NCI-H82 treated with DMSO at 0.1 percent for 48 hours (cell line): ENCODE results near the gene INSYN2B.

Experiments
- DNase-seq: peaks from one replicate; lab custom pipeline; 2025; ENCODE audit not compliant: unreplicated experiment; lab: John Stamatoyannopoulos, UW

Gene INSYN2B

DNA sequence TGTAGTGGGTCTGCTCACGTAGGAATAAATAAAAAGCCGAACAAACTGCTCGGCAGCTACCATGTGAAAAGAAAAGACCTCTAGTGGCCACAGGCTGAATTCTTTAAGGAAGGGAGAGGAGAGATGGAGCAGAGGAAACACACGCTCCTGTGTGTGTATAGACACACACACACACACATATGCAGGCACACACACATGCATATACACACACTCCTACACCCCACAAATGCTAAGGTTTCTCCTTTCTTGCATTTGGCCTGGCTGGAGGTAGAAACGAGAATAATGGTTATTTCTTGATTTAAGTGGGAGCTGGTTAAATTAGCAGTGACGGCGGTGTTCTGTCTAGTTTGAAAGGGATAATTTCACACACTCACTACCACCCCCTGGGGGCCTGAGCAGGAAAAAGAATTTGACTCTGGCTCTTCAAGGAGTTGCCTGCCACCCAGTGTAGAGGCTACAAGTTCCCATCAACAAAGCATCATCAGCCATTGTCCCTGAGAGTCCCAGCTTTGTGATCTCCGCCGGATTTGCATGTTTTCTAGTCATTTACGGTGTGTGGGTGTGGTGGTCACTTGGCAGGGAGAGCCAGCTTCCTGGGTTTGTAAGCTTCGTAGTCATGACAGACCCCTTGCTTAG lies at the start of gene INSYN2B:
Gene INSYN2B (minus strand): TSS at position 78 of the 636 bp plus-strand sequence. CDS start 96,597 bp downstream, outside the sequence.
- DNase-seq = peak; percentile 63

DNA sequence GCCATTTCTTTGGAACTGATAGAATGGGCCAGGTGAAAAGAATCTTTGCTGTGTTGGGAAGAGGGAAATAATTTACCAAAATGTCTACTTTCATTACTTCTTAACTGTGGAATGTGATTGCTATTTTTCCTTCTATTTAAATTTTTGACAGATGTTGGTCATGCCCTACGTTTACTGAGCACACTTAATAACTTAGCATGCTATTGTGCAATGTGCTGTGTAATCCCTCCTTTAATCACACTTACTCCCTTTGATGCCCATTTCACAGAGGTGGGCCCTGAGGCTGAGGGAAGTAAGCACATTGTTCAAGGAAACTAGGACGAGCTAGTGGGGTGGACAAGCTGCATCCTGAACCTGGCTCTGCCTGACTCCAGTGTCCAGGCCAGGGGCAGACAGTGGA lies 47.8 kb upstream of the INSYN2B start:
- no peak for DNase-seq

DNA sequence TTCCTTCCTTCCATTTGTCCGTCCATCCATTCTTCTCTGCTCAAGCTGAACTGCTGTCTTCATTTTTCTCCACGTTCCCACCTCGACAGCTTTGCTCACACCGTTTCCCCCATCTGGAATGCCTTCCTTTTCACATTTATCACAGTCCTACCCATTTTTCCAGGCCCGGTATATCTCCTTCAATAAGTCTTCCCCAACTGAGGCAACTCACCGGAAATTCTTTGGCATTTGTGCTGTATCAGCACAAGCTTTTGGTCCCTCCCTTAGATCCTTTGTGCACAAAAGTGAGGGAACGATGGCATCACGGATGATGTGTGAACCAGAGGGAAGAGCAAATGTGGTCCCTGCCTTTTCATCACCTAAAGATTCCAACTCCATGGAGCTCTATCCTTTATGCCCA lies 45.6 kb upstream of the INSYN2B start:
- DNase-seq = no peak

DNA sequence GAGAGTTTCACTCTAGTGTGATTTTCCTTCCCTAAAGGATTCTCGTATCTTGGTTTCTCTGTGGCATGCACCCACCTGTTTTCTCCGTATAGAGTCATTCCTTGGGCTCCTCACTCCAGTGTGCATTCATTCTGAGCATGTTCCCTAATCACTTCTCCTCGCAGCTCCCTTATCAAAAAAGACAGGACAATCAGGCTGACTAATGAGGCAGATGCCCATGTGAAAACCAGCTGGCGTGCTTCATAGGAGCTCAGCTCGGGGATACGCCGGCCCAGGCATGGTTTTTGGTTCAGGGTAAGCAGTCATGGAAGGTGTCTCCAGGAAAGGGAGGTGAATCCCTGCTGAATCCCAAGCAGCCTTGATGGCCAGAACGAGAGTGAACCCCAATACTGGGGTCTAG lies 41.2 kb upstream of the INSYN2B start:
- no peak for DNase-seq

DNA sequence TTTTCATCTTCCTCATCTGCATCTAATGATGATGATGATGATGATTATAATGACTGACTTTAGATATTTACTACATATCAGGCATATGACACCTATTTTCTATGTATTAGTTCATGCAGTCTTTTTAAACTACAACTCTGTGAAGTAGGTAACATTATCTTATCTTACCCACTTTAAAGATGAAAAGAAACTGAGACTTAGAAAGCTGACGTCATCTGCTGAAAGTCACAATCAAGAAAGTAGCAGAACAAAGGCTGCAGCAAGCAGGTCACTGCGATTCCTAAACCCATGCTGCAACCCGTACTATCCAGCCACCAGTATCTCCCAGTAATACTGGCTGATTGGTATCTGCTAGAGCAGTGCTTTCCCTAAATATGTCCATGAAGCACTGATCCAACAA lies 40.1 kb upstream of the INSYN2B start:
- DNase-seq = no peak

DNA sequence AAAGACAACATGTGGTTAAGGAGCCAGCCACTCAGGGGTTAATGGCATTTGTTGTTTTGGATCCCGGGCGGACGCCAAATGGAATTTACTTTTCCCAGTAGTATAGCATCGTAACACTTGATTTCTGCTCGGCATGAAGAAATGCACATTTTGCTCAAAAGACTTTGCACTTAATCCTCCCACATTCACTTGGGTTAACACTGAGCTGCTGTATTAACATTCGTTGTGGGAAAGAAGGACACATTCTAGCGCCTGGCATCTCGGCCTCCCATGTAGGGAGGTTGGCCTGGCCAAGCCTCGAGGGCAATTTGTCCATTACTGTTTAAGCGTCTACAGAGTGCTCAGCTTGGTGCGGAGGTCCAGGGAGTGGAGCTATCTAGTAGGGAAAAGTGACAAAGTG lies 32.3 kb upstream of the INSYN2B start:
- DNase-seq = no peak

DNA sequence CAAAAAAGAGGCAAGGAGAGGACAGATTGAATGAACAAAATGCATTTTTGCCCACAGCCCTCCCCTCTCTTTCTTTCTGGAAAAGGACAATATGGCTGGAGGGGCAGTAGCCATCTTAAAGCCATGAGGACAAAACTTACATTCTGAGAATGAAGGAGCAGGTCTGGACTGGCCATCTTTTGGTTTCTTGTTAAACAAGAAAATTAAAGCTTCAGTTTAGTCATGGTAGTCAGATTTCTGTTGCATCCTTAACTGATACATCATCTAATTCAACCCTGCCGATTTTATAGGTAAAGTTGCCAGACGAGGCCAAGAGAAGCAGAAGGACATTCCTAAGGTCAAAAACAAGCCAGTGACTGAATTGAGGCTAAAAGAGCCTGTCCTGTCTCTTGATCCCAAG lies 31.5 kb upstream of the INSYN2B start:
- no peak for DNase-seq

DNA sequence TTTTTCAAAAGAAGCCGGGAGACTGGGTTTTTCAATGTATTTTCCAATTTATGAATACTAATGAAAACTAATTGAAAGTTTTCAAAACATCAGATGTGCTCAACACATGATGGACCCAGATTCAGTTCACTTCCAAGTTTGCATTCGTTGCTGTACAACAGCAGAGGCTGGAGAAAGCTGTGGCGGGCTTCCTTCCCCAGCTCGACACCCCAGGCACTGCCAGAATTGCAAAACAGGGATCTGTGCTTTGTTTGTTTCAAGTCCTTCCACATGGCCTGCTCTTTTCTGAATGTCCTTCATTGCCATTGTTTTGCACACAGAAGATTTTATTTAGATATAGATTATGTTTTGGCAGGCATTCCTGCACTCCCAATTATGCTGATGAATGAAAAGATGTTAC lies 30.3 kb upstream of the INSYN2B start:
- DNase-seq = no peak

DNA sequence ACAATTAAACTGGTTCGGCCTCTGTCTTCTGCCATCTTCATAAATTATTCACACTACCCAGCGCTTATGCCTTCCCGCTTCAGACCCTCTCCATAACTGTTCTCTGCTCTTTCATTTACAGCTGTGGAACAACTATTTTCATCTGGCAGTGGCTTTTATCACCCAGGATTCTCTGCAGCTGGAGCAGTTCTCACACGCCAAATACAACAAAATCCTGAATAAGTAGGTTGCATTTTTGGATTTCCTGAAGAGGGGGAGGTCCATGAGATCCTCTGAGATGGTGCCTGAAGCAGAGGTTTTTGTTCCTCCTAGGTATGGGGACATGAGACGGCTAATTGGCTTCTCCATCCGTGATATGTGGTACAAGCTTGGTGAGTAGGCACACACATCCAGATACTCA lies 28.1 kb upstream of the INSYN2B start:
- no peak for DNase-seq

DNA sequence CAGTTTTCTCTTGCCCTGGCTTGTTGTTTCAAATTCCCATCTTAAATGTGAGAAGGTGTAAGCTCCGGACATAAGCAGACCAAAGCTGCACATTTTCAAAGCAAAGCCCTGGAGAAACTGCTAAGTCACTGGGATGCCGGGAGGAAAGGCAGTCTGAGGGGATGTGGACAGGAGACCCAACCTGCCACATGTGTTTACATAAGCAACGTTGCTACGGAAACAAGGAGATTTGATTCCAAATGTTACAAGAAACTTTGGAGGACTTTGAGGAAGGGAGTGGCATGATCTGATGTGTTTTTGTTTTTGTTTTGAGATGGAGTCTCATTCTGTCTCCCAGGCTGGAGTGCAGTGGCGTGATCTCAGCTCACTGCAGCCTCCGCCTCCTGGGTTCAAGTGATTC lies 25.7 kb upstream of the INSYN2B start:
- no peak for DNase-seq

DNA sequence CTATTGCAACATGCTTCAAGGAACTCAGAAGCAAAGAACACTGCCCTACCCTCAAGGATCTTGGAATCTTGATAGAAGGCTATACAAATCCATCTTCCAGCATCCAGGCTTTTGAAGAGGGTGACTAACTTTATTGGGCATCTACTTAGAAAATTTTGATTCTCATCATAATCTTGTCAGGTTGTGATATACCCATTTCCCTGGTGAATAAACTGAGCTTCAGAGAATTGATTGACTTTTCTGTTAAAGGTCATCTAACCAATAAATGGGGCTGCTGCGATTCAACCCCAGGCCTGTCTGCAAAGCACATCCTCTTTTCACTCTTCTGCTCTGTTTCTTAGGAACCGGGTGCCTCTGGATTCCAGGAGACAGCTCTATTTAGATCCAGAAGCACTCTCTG lies 19.9 kb upstream of the INSYN2B start:
- DNase-seq = no peak

DNA sequence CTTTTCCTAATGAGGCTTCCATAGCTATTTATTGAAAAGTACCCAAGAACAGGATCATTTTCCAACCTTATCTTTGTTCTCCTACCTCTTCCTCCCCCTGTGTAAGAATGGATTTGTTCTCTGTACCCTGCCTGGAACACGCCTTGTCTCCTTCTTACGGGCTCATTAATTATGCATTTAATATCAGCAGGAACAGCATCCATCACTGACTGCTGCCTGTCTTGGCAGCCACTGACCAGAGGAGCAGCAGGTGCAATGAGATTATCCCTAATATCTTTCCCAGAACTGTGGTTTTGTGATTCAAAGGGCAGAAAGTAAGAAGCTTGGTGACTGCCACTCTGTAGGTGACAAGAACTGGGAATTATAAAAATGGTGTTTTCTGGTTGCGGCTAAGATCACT lies 19.3 kb upstream of the INSYN2B start:
- no peak for DNase-seq

DNA sequence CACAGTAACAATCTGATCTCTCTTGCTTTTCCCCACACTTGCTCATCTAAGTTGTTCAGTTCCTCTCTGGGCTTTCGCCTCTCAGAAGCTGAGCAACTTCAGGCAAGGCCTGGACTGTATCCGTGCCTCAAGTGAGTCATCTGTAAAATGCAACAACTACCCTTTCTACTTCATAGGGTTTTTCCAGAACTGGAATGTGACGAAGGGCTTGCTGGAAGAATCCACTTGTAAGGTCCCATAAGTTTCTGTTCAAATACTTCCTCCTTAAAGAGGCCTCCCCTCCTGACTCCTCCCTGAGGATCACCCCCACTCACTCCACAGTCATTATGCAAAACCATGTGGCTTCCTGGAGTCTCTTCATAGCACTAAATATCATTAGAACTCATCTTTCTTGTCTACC lies 17.5 kb upstream of the INSYN2B start:
- DNase-seq = no peak

DNA sequence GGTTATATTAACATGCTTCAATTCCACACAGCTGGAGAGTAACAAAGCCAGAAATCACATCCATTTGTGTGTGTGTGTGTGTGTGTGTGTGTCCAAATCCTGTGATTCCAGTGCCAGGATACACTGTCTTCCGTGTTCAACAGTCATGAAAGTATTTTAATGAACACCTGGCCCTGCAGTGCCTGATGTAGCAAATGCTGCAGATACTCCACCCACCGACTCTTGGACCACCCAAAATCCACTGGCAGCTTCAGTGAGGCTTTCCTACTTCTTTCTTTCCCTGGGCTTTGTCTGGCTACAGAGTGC lies 13.1 kb upstream of the INSYN2B start:
- DNase-seq = no peak

DNA sequence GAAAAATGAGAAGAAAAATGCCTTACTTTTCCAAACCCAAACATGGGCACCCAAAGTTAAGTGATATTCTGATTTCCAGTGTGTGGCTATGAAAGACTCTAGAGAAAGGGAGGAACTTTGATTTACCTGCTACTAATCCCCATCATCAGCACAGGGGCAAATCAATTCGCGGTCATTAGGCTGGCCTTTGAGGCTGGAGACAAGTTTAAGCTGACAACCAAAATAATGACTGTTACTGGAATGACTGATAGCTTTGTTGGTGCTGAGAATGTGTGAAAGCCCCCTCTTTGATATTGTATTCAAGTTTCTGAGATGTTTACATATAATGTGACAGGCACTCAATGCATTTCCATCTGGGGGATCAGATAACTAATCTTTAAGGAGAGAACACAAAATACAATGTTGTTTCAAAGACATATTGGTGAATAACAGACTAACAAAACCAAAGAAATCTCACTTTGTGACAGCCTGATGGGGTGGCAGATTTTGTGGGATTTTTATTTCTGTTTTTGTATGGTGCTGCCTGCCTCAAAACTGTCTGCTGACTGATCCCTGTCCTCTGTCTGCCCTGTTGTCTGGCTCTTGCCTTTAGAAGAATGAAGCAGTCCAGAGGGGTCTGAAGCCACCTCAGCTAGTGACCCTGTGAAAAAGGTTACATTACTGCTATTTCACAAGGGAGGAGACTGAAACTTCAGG lies 12.6 kb upstream of the INSYN2B start:
- DNase-seq = no peak

DNA sequence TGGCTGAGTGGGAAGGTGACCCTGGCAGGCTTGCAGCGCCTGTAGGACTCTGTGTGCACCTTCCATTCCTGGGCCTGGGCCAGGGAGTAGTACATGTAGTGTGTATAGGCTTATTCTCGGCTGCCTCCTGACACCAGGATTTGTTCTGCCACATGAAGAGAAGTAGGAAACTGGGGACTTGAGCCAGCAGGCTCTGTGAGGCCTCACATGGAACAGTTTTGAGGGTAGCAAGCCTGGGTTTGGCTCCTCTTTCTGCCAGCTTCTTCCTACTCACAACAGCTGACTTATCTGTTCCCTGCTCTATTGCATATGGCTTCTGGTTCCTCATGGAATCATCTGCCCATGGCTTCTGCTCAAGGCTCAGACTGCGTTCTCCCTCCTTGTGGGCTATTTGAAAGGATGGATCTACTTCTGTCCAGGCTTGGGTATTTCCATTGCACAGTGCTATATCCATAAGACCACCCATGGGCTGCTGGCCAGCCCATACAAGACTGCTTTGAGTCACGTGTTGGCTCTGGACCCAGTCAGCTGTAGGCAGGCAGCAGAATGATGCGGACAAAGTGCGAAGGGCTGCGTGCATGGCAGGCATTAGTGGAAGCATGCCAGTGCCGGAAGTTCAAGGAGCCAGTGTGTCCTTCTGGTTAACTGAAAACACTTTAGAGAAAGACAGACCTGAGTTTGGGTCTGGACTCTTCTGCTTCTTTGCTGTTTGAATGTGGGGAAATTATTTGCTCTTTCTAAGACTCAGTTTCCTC lies 11.0 kb upstream of the INSYN2B start:
- no peak for DNase-seq

DNA sequence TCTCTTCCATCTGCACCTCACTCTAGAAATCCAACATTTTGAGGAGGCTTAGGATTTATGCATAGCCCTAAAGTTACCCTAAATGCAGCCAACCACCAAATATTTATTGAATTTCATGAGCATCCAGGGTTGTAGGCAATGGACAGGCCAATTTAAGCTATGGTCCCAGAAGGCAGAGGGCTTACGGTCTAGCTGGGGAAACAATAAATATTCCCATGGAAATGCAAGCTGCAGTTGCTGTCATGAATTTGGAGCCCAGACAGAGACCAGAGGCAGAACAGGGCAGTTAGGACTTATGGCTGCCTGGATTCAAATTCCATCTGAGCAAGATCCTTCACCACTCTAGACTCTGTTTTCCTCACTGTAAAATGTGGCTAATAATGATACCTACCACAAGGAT lies 9.1 kb upstream of the INSYN2B start:
- DNase-seq = no peak

DNA sequence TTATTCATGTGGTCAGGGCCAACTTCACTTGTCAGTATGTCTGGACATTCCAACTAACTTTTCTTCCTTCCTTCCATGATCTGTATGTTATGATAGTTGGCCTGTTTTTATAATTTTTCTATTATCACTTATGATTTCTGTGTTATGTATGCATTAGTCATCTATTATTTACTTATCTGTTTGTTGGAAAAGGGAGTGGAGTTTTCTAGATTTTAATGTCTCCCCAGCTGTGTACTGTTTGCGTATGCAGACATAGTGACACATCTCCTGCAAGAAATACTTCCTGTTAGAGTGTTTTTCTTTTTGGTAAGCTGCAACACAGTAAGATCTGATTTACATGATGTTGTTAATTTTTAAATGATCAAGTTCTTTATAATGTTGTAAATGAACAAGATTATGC lies 8.7 kb upstream of the INSYN2B start:
- DNase-seq = no peak

DNA sequence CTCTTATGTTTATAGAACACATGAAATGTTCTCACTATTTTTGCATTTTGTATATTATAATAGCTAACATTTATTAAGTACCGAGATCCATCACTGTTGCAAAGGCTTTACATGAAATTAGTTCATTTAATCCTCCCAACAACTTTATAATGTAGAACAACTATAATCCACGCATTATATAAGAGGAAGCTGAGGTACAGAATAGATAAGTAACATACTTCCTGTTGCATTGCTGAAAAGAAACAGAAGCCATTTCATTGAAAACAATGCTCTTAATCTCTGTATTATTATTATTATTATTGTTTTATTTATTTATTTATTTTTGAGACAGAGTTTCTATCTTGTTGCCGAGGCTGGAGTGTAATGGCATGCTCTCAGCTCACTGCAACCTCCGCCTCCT lies 7.9 kb upstream of the INSYN2B start:
- DNase-seq = no peak

DNA sequence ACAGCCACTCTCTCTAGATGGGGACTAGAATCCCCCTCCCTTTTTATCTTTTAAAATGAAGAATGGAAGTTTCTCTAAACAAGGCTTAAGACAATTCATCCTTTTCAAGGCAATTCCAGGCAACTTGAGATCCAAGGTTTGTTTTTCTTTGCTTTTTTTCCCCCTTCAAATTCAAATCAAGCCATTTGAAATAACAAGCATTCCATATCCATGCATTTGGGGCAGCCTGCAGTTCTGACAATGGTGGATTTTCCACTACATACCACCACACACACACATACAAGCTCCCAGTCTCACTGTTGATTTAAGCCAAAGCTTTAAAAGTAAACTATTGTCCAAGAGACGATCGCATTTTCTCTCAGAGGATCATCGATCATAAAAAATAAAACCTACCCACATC lies 424 bp downstream of the INSYN2B start:
- no peak for DNase-seq

DNA sequence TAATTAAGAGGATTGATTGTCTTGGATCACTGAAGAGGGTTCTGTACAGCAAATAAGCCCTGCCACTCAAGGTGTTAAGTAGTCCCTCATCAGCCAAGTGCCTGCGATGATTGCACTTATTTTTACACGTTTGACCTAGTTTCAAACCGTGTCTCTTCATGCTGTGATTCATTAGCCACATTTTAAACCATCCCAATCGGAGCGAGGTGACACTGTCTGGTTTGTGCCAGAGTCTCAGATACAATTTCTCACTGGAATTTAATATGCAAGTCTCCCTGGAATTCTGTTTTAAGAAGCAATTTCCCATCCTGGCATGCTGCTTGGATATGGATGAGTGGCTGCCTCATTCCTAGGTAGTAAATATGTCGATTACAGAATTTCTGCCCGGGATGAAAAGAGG lies 1.6 kb downstream of the INSYN2B start:
- DNase-seq = no peak

DNA sequence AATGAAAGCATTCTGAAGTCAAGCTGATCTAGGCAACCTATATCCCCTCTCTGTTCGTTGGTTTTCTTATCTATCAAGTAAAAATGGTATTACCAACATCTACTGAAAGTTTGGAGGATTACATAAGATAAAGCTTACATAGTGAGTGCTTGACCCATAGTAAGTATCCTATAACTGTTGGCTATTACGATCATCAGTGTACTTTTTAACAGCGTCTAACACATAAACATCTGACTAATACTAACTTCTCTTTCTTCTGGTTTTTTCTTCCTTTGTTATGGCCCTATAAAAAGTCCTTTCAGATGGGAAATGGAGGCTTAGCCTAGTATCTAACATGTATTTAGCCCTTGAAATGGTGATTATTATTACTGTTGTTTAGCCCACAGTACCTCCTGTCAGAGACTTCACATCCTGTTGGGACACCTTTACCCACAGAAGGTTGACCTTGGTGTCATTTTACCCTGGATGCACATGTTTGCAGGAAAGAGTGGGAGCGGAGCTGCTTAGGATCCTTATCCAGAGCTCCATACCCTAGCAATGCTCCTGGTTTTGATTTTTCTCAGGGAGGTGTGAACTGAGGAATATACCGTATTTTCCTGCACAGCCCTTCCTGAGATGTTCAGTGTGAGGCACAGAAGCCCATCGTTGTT lies 6.0 kb downstream of the INSYN2B start:
- no peak for DNase-seq
